K562 (cell line): ENCODE data around the gene ADORA2A. TPM values are rescaled to one million over a fixed set of nuclear protein-coding genes. Genes with fewer than 3 reads are reported as not detected.

ENCODE experiments used
- BDP1 ChIP-seq: IDR thresholded peaks from 3 replicates; pipeline ENCODE4 v1.6.1; 2011; ENCODE audit not compliant: insufficient read length, insufficient read depth
- CTCF ChIP-seq, 3 experiments: IDR thresholded peaks in 2 of 3; conservative IDR thresholded peaks in 1 of 3; 2 replicates each; pipeline ENCODE4 v1.5.1; 2011 to 2012; ENCODE audit warnings: low read length in 3 of 3, mild to moderate bottlenecking in 3 of 3, control low read depth in 2 of 3, improper control_type of control experiment in 1 of 3, inconsistent platforms in 1 of 3, low read depth in 1 of 3, mixed read lengths in 1 of 3, moderate library complexity in 1 of 3; ENCODE audit not compliant: insufficient read depth in 2 of 3
- CTCFL ChIP-seq: IDR thresholded peaks from 2 replicates; pipeline ENCODE4 v1.6.1; 2011; ENCODE audit warnings: borderline replicate concordance, low read depth, mild to moderate bottlenecking, moderate library complexity, low read length; ENCODE audit not compliant: insufficient read depth, poor library complexity, severe bottlenecking
- CXXC5 ChIP-seq: fragments of 250-450 bp; sonication (Bioruptor Pico); IDR thresholded peaks from 2 replicates; pipeline ENCODE4 v1.8.0; 2022; ENCODE audit warnings: inconsistent platforms, mild to moderate bottlenecking, moderate library complexity
- KAT2B ChIP-seq: IDR thresholded peaks from one replicate; pipeline ENCODE4 v1.6.1; 2012; ENCODE audit warnings: low read depth, mild to moderate bottlenecking, control low read depth, inconsistent platforms, low read length, moderate library complexity
- KDM1A ChIP-seq, 2 experiments: fragments of 450-650 bp; IDR thresholded peaks; 2 replicates each; pipeline ENCODE4 v1.6.1; 2016; ENCODE audit warnings: mild to moderate bottlenecking in 2 of 2
- PCBP2 ChIP-seq: fragments of 200-400 bp; formaldehyde crosslinking; IDR thresholded peaks from 2 replicates; pipeline ENCODE4 v1.6.1; 2018; ENCODE audit warnings: low read length, low read depth, mild to moderate bottlenecking, moderate library complexity; ENCODE audit not compliant: poor library complexity, severe bottlenecking
- SRSF7 ChIP-seq: fragments of 200-400 bp; formaldehyde crosslinking; optimal IDR thresholded peaks from 2 replicates; pipeline ENCODE3; 2017; ENCODE audit warnings: mild to moderate bottlenecking, low read depth, low read length
- polyA plus RNA-seq, 8 experiments: library from polyadenylated mRNA; depleted of rRNA in 4 of 8; stranded (reverse) in 5 of 8; unstranded in 3 of 8; fragments of >200 nt; fragmentation: Nextera tagmentation in 2 of 8; fragmentation: Illumina TruSeq in 1 of 8; extraction: Ambion mirVana in 2 of 8; extraction: Trizol in 1 of 8; gene quantifications; 2 replicates each; pipeline versions ENCODE4 v1.2.1 to v1.2.3, GENCODE V29; 2011 to 2014; ENCODE audit warnings: inconsistent platforms in 1 of 8, missing spikeins in 1 of 8
- total RNA-seq, 7 experiments: library from RNA; depleted of rRNA in 6 of 7; stranded (reverse); fragments of >200 nt in 6 of 7; fragmentation: Illumina TruSeq in 2 of 7; extraction: Trizol in 2 of 7; gene quantifications; 2 replicates each; pipeline versions ENCODE4 v1.2.1 to v1.2.3, GENCODE V29; 2011 to 2021; ENCODE audit warnings: low replicate concordance in 1 of 7

ADORA2A gene
- total and polyA plus RNA-seq, 9 of the 15 experiments (the other 6 are each of a cell fraction or from before 2014, with no cell fraction given): 0.15 to 2.1 (median 0.66) TPM; not detected in 2

- TF ChIP-seq CTCFL (peak; percentile 22), CTCF (IDR thresholded peaks at IDR 0.05 in 2 of 3, conservative IDR thresholded peaks at IDR 0.05 in 1 of 3; ENCODE audit: insufficient read depth in 2 of 3, low read depth in 1 of 3, low read length in 3 of 3) (peak; percentile 22 to 26 (median 23); a peak in 3 of 6 replicates), PCBP2 (no peak), SRSF7 (no peak), KDM1A (IDR thresholded peaks at IDR 0.05) (peak in 1 of 2 experiments; percentile 35; a peak in 1 of 4 replicates), CXXC5 (no peak), KAT2B (no peak), BDP1 (no peak)
Measured at GRCh38 chr22:24437741-24438328, 10.4 kb downstream of the ADORA2A start (continued).
